Esophagus squamous epithelium (tissue), 4 donors: ENCODE measurements around the gene OR1E2.

Experiments
- POLR2A ChIP-seq, 4 donors: fragments of 450-650 bp; IDR thresholded peaks; one replicate each; pipeline ENCODE4 v1.6.1; 2017; ENCODE audit warnings: antibody characterized with exemption in 4 of 4, mild to moderate bottlenecking in 4 of 4, moderate library complexity in 3 of 4
- TF ChIP-seq, protein P1 (sequence below), 6 experiments: fragments of 450-650 bp in 4 of 6; fragments of 200-600 bp in 2 of 6; sonication (generic) in 2 of 6; IDR thresholded peaks; one replicate each; pipeline ENCODE4 v1.5.1; 2016 to 2019; ENCODE audit warnings: antibody characterized with exemption in 6 of 6, mild to moderate bottlenecking in 4 of 6, moderate library complexity in 4 of 6

DNA sequence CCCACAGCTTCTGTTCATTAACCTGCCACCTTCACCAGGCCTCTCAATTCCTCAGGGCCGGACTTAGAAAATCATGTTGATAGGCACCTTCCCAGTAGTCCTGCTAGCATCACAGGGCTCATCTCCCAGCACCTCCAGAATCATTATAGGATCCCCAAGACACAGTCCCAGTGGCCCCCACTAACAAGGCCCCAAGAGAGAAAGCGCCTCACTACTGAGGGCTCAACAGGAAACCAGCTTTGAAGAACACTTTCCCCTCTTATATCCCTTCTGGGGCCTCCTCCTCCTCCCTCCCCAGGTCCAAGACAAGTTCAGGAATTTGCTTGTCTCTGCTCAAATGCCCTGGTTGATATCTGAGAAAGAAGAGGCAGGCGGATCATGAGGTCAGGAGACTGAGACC is 22.6 kb downstream of the OR1E2 start, which contains the start of gene OR3A3:
- TF ChIP-seq, protein P1, sequence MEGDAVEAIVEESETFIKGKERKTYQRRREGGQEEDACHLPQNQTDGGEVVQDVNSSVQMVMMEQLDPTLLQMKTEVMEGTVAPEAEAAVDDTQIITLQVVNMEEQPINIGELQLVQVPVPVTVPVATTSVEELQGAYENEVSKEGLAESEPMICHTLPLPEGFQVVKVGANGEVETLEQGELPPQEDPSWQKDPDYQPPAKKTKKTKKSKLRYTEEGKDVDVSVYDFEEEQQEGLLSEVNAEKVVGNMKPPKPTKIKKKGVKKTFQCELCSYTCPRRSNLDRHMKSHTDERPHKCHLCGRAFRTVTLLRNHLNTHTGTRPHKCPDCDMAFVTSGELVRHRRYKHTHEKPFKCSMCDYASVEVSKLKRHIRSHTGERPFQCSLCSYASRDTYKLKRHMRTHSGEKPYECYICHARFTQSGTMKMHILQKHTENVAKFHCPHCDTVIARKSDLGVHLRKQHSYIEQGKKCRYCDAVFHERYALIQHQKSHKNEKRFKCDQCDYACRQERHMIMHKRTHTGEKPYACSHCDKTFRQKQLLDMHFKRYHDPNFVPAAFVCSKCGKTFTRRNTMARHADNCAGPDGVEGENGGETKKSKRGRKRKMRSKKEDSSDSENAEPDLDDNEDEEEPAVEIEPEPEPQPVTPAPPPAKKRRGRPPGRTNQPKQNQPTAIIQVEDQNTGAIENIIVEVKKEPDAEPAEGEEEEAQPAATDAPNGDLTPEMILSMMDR (IDR thresholded peaks at IDR 0.05) = no peak
- no peak for TF ChIP-seq POLR2A (IDR thresholded peaks at IDR 0.05)
